GM21390 (cell line): Measurements from ENCODE around the gene PBX3.

Source experiments
- ATAC-seq: cut with Tn5 transposase; IDR thresholded peaks from one replicate; pipeline ENCODE4 v1.9.1; 2021; ENCODE audit not compliant: unreplicated experiment

Gene PBX3

DNA sequence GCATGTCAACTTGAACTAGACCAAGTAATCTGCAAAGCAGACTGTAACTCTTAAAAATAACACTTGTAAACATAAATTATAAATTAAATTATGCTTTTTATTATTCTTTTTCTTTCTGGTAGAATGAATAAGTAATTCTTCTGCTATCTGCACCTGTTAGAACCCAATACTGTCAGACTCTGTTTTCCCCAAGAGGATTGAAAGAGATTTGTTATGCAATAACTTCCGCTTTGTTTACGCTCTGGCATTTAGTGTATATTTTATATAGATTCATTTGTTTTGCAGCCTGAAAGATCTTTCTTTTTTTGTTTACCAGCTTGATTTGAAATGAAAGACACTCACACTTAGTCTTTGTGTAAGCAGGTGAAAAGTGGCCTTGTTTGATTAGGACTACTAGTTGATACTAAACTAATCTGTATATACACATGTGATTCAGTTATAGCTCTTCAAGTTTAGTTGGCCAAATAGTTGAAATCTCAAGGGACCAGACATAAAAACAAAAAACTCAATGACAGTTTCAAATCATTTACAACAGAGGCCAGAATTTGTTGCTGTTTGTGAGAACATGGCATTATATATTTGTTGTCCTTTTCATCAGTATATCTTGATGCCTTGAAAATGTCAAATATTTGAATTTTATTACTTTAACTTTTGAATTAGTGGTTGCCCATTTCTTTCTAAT is 155.8 kb downstream of the PBX3 start:
- no peak for ATAC-seq

DNA sequence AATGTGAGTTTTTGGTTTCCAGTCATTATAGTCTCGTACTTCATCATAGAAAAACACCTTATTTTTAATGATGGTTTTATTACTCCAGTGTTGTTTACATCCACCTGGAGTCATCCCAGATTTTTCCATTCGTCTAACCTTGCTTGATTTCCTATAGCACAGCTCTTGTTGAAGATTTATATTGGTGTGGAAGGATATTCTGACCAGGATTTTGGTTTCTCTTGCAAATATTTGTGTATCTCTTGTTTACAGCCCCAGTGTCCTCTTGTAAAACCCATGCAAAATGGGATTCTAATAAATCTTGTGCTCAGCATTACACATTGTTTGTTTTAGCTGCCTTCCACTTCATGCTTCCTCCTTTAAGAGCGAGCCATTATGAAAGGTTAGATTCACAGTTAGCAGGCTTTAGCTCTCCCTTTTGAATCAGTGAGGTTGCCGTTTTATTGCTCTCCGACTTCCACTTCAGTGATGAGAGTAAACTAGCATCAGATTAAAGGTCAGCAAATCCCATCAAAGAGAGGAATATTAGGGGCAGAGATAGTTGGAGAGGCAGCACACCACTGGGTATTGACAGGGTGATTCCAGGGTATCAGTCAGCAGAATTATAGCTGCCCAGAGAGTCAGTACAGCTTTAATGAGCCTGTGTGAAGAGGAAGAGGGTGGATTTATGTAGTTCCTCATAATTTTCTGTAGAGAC is 157.1 kb downstream of the PBX3 start:
- ATAC-seq = no peak

DNA sequence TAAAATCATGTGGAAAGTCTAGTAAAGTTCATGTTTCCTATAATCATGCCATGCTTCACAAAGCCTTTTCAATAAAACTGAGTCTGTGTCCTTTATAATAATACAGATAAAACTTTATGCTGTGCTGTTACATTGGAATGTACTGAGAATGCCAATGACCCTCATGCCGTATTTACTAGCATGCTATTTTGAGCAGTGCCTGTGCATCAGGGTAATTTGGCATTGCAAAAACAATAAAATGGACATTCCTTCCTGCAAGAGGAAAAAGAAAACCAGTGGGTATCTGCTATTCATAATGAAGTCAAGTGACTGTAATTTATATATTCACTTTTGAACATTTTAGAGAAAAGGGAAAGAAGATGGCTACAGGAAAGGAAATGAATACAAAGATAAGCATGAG is 159.0 kb downstream of the PBX3 start:
- ATAC-seq = no peak

DNA sequence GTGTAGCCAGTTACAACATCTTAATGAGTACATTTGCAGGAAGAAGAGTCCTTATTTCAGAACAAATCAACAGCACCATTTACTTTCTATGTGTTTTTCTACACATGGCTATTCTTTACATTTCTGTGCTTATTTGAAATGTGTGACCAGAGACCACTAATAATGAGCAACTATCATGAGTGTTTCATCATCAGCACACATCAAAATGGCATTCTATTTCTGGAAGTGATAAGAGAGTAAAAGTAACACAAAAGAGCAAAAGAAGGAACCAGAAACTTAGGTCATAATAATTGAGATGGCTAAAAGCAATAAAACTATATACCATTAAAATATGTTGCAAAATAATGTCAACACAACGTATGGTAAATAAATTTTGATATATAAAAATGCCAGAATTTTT is 159.7 kb downstream of the PBX3 start:
- ATAC-seq = no peak

GRCh38 chr9:125908136-125908535 is 161.0 kb downstream of the PBX3 start:
- ATAC-seq = no peak

DNA sequence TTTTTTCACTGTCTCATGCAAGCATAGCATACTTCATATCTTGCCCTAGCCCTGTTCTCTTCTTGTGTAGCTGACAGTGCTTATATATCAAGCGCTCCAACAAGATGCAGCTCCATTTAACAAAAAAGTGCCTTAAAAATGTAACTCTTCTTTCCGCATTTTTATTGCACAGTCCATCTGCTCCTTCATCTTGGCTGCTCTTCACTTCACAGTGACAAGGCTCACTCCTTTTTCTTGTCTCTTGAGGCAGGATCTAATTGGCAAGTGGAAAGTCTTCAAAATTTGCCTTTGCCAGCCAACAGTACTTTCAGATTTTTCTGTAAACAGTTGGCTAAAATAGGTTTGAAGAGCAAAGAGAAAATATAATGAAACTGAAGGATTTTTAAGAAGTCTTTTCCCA is 161.8 kb downstream of the PBX3 start:
- ATAC-seq = no peak

DNA sequence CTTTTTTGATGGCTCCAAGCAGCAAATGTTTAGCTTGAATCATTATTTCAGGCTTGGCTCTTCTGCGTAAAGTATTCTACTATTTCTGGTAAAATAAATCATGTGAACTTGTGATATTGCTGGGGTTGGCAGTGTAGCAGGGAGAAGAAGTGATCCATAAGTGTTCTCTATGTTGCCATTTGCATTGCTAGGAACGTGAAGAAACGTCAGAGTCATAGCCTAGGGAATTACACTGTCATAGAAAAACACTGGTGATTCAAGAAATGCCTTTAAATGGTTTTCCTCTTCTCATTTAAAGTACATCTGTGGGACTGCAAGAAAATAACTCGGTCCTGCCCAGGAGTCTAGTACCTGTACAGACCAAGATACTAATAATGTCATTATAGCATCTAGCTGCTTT is 162.3 kb downstream of the PBX3 start:
- ATAC-seq = no peak

DNA sequence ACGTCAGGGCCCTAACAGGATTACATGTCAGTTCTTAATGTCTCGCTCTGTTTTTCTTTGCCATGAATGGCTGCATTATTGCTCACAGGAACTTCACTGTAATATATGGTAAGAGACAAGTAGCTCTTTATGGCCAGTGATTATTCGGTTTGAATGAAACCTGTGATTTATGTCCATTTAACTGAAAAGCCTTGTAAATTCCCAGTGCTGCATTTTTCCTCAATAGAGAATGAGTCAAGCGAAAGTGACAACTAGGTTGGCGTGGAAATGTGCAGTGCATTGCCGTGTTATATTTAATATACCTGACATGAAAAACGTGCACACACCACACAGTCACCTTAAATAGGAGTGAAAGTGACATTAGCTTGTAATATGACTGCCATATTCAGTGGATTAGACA is 163.1 kb downstream of the PBX3 start:
- ATAC-seq = no peak

DNA sequence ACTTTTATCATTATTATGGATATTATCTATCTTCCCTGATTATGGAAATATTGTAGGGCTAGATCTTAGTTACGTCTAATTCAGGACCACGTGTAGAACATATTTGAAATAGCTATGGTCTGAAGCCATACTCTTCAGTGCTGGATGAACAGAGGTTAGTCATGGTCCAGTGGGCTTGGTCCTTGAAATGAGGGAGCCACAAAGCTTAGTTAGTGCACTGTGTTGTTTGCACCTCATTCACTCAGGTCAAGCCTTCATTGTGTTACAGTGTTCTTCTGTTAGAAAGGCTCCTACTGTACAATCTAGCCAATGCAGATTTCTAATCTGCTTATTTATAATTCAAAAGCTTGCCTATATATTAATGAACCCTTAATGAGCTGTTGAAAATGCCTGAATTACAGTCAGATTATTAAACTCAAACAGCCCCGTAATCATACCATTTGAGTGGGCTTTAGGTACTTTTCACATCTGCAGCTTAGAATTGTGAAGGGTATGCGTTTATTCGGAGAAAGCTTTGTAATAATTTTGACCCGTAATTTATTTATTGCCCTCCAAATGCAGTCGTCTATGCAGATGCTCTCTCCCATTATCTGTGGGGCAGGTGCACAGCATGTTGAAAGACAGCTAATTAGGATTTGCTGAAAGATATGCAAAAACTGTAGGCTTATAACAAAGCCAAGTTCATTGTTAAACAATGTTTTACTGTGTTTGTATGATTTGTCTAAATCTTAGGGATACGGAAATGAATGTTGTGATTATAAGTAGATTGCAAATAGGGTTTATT is 164.9 kb downstream of the PBX3 start:
- no peak for ATAC-seq

DNA sequence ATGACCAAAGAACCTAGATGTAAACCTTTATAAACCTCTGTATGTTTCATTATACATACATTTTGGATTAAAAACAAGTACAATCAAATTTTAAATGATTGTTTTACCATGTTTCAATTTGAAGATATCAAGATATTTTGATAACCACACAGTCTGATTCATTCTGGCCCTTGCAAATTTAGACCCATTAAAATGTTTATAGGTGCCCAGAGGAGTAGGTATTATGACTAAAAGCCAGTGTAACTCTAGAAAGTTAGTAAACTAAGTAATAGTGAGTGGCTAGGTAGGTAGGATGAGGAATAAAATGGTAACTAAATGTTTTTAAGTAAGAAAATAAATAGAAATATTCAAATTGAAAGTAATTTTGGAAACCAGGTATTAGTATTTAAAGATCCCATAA is 165.5 kb downstream of the PBX3 start:
- no peak for ATAC-seq

GRCh38 chr9:125913551-125913950 is 166.4 kb downstream of the PBX3 start:
- ATAC-seq = no peak

- no peak for ATAC-seq
Measured at GRCh38 chr9:125914411-125914810, 167.2 kb downstream of the PBX3 start.

DNA sequence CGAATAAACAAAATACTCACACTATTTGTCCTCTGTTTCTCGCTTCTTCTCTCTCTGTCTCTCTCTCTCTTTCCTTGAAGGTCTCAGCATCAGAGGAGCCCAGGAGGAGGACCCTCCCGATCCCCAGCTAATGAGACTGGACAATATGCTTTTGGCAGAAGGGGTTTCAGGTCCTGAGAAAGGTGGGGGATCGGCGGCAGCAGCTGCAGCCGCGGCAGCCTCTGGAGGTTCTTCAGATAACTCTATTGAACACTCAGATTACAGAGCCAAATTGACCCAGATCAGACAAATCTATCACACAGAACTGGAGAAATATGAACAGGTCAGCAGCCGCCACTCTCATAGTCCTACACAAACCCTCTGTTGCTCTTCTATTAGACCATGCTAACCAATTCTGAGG is 168.4 kb downstream of the PBX3 start:
- no peak for ATAC-seq

DNA sequence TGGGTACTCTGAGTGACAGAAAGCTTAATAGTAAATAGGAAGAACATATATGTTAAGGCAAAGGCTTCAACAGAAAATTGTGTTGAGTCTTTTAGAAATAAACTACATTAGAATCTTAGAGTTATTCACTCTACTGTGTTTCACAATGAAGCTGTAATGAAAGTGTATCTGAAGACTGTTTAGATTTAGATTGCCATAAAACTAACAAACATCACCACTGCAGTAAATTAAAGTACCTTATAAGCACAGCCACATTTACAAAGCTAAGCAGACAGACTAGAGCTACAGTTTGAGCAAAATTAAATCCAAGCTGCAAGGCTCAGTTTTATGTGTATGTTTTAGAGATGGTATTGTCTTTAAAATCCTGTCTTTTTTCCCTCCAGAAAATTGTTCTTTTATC is 172.4 kb downstream of the PBX3 start:
- ATAC-seq = no peak

- no peak for ATAC-seq
Measured at GRCh38 chr9:125920402-125920801, 173.2 kb downstream of the PBX3 start.

DNA sequence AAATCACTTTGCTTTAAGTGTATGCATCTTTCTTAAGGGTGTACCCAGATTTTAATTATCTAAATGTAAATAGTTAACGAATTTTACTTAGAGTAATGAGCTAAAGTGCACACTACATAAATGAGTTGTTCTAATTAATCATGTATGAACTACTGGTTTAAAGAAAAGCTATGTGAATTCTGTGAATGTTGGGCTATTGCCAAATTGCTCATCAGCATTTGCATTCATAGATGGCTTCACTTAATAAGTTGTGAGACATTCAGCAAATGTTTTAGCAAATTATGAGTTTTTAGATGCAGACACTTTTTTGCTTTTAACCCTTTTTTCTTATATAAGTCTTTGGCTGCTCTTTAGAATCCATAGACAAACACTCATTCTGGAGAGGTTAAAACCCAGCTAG is 175.7 kb downstream of the PBX3 start:
- ATAC-seq = no peak

GRCh38 chr9:125924351-125924750 is 177.2 kb downstream of the PBX3 start:
- no peak for ATAC-seq

GRCh38 chr9:125926936-125927335 is 179.8 kb downstream of the PBX3 start:
- no peak for ATAC-seq

GRCh38 chr9:125929846-125930245 is 182.7 kb downstream of the PBX3 start:
- no peak for ATAC-seq

GRCh38 chr9:125931211-125931610 is 184.0 kb downstream of the PBX3 start:
- no peak for ATAC-seq

DNA sequence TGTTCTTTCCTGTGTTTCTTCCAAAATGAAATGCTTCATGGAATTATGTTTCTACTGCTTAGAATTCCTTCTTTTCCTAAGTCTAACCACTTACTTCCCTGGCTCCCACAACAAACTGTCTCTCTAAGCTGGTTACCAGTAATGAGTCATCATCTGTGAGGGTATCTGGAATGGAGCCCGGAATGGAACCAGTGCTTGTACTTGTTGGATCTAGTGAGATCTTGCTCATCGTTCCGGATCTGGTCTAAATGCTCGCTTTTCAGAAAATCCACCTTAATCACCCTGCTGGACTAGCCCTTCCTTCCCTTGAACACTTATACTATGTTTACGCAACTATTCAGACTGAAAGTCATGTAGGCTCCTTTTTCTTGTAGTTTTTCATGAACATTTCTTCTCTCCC is 184.8 kb downstream of the PBX3 start:
- no peak for ATAC-seq
